H9 (cell line): ENCODE results near the gene TMEM181. TPM values are rescaled to one million over a fixed set of nuclear protein-coding genes. Genes with fewer than 3 reads are reported as not detected.

Experiments used
- DNase-seq: peaks from one replicate; pipeline ENCODE4 v3.0.0-alpha.2; 2017
- H2AFZ ChIP-seq: one replicate; pipeline ENCODE4 v1.6.1; 2013; ENCODE audit warnings: mild to moderate bottlenecking, low read length, control low read depth, moderate library complexity
- H2AK5ac ChIP-seq: 2 replicates; pipeline ENCODE4 v1.6.1; 2013; ENCODE audit warnings: low read length, control low read depth, mixed read lengths; ENCODE audit not compliant: insufficient read length
- H2BK120ac ChIP-seq: one replicate; pipeline ENCODE4 v1.6.1; 2013; ENCODE audit warnings: low read depth, mild to moderate bottlenecking, low read length, control low read depth, inconsistent platforms; ENCODE audit not compliant: poor library complexity, severe bottlenecking
- H2BK12ac ChIP-seq: 2 replicates; pipeline ENCODE4 v1.6.1; 2013; ENCODE audit warnings: low read length, control low read depth, mixed read lengths, low read depth; ENCODE audit not compliant: insufficient read length
- H2BK15ac ChIP-seq: 2 replicates; pipeline ENCODE4 v1.6.1; 2013; ENCODE audit warnings: low read depth, low read length, control low read depth
- H2BK20ac ChIP-seq: one replicate; pipeline ENCODE4 v1.6.1; 2013; ENCODE audit warnings: low read depth, mild to moderate bottlenecking, low read length, control low read depth, inconsistent platforms; ENCODE audit not compliant: poor library complexity, severe bottlenecking
- H2BK5ac ChIP-seq: 2 replicates; pipeline ENCODE4 v1.6.1; 2013; ENCODE audit warnings: low read length, control low read depth, mixed read lengths; ENCODE audit not compliant: insufficient read length
- H3K14ac ChIP-seq: 2 replicates; pipeline ENCODE4 v1.6.1; 2013; ENCODE audit warnings: low read length, control low read depth; ENCODE audit not compliant: insufficient read depth
- H3K18ac ChIP-seq: 2 replicates; pipeline ENCODE4 v1.6.1; 2013; ENCODE audit warnings: low read depth, mild to moderate bottlenecking, mixed read lengths, low read length, control low read depth; ENCODE audit not compliant: insufficient read length
- H3K23ac ChIP-seq: 2 replicates; pipeline ENCODE4 v1.6.1; 2013; ENCODE audit warnings: low read length, control low read depth, mixed read lengths, low read depth; ENCODE audit not compliant: insufficient read length
- H3K23me2 ChIP-seq: 2 replicates; pipeline ENCODE4 v1.6.1; 2013; ENCODE audit warnings: low read depth, mild to moderate bottlenecking, mixed read lengths, low read length, control low read depth; ENCODE audit not compliant: insufficient read length, poor library complexity, severe bottlenecking
- H3K27ac ChIP-seq: 2 replicates; pipeline ENCODE4 v1.5.1; 2013; ENCODE audit warnings: low read length, control low read depth, mixed read lengths, low read depth; ENCODE audit not compliant: insufficient read length
- H3K27me3 ChIP-seq: 2 replicates; pipeline ENCODE4 v1.6.1; 2013; ENCODE audit warnings: low read length, control low read depth, inconsistent platforms; ENCODE audit not compliant: insufficient read depth
- H3K4ac ChIP-seq: 2 replicates; pipeline ENCODE4 v1.6.1; 2013; ENCODE audit warnings: low read depth, mild to moderate bottlenecking, control low read depth, inconsistent platforms, low read length, moderate library complexity
- H3K4me1 ChIP-seq: 2 replicates; pipeline ENCODE4 v1.6.1; 2013; ENCODE audit warnings: low read length, control low read depth, inconsistent platforms; ENCODE audit not compliant: insufficient read depth
- H3K4me2 ChIP-seq: 2 replicates; pipeline ENCODE4 v1.6.1; 2013; ENCODE audit warnings: low read length, control low read depth, mixed read lengths; ENCODE audit not compliant: insufficient read length, insufficient read depth
- H3K56ac ChIP-seq: 2 replicates; pipeline ENCODE4 v1.6.1; 2013; ENCODE audit warnings: low read depth, mild to moderate bottlenecking, mixed read lengths, low read length, control low read depth; ENCODE audit not compliant: insufficient read length
- H3K79me1 ChIP-seq: 2 replicates; pipeline ENCODE4 v1.6.1; 2013; ENCODE audit warnings: low read depth, mild to moderate bottlenecking, moderate library complexity, low read length, control low read depth, inconsistent platforms; ENCODE audit not compliant: insufficient read depth, poor library complexity, severe bottlenecking
- H3K79me2 ChIP-seq: 2 replicates; pipeline ENCODE4 v1.6.1; 2013; ENCODE audit warnings: low read length, control low read depth, inconsistent platforms; ENCODE audit not compliant: insufficient read depth
- H3K9ac ChIP-seq: 2 replicates; pipeline ENCODE4 v1.6.1; 2013; ENCODE audit warnings: low read length, control low read depth, mixed read lengths; ENCODE audit not compliant: insufficient read length; ENCODE audit errors: extremely low read depth
- H3K9me3 ChIP-seq: one replicate; pipeline ENCODE4 v1.6.1; 2013; ENCODE audit warnings: low read depth, low read length, inconsistent platforms; ENCODE audit not compliant: control insufficient read depth
- H3T11ph ChIP-seq: one replicate; pipeline ENCODE4 v1.6.1; 2013; ENCODE audit warnings: mild to moderate bottlenecking, low read length, control low read depth, inconsistent platforms
- H4K20me1 ChIP-seq: one replicate; pipeline ENCODE4 v1.6.1; 2013; ENCODE audit not compliant: control insufficient read depth, insufficient read length, insufficient read depth
- H4K5ac ChIP-seq: 2 replicates; pipeline ENCODE4 v1.6.1; 2013; ENCODE audit warnings: low read depth, mild to moderate bottlenecking, mixed read lengths, low read length, control low read depth; ENCODE audit not compliant: insufficient read length
- H4K8ac ChIP-seq: replicated peaks from 2 replicates; pipeline ENCODE4 v1.6.1; 2013; ENCODE audit warnings: low read length, control low read depth, mixed read lengths, low read depth; ENCODE audit not compliant: insufficient read length
- H4K91ac ChIP-seq: 2 replicates; pipeline ENCODE4 v1.6.1; 2013; ENCODE audit warnings: low read depth, mild to moderate bottlenecking, moderate library complexity, mixed read lengths, low read length, control low read depth; ENCODE audit not compliant: insufficient read length
- H3K27ac Mint-ChIP-seq, 3 experiments: 2 replicates in 2 of 3; 3 replicates in 1 of 3; pipeline ENCODE4 v1.8.0; 2020 to 2021; ENCODE audit warnings: mixed read lengths in 3 of 3, mild to moderate bottlenecking in 1 of 3, moderate library complexity in 1 of 3
- H3K27me3 Mint-ChIP-seq: 2 replicates; pipeline ENCODE4 v1.8.0; 2021; ENCODE audit warnings: low read depth, mild to moderate bottlenecking, moderate library complexity, mixed read lengths
- H3K36me3 Mint-ChIP-seq, 3 experiments: 2 replicates in 2 of 3; 3 replicates in 1 of 3; pipeline ENCODE4 v1.8.0; 2020 to 2021; ENCODE audit warnings: low read depth in 3 of 3, mixed read lengths in 3 of 3; ENCODE audit not compliant: insufficient read depth in 1 of 3
- H3K4me1 Mint-ChIP-seq, 2 experiments: 2 replicates each; pipeline ENCODE4 v1.8.0; 2020; ENCODE audit warnings: mixed read lengths in 2 of 2
- H3K4me3 Mint-ChIP-seq, 2 experiments: 2 replicates in 1 of 2; 3 replicates in 1 of 2; pipeline ENCODE4 v1.8.0; 2020 to 2021; ENCODE audit warnings: mild to moderate bottlenecking in 2 of 2, mixed read lengths in 2 of 2, moderate library complexity in 1 of 2
- H3K9me3 Mint-ChIP-seq, 2 experiments: 2 replicates in 1 of 2; 3 replicates in 1 of 2; pipeline ENCODE4 v1.8.0; 2020; ENCODE audit warnings: mild to moderate bottlenecking in 2 of 2, mixed read lengths in 2 of 2, moderate library complexity in 1 of 2
- WGBS: extraction: QIAGEN DNeasy Blood & Tissue Kit; methylation state at CpG from one replicate; pipeline ENCODE4 v1.1.7; 2013; ENCODE audit warnings: missing lambda C conversion rate, low lambda C conversion rate, mixed read lengths; ENCODE audit not compliant: insufficient read length; ENCODE audit errors: extremely low coverage; 5-methylcytosine and 5-hydroxymethylcytosine counted together
- total RNA-seq: library from RNA; stranded (reverse); gene quantifications from 2 replicates; pipeline ENCODE4 v1.2.1, GENCODE V29; 2021
- TF ChIP-seq, protein P1 (sequence below): fragments of 200-600 bp; sonication (generic); conservative IDR thresholded peaks from 3 replicates; pipeline ENCODE4 v1.8.0; 2021; ENCODE audit warnings: antibody characterized with exemption, mild to moderate bottlenecking

The TMEM181 gene
- total RNA-seq, 1 experiment from 2014 or later, result 24.4 TPM

DNA sequence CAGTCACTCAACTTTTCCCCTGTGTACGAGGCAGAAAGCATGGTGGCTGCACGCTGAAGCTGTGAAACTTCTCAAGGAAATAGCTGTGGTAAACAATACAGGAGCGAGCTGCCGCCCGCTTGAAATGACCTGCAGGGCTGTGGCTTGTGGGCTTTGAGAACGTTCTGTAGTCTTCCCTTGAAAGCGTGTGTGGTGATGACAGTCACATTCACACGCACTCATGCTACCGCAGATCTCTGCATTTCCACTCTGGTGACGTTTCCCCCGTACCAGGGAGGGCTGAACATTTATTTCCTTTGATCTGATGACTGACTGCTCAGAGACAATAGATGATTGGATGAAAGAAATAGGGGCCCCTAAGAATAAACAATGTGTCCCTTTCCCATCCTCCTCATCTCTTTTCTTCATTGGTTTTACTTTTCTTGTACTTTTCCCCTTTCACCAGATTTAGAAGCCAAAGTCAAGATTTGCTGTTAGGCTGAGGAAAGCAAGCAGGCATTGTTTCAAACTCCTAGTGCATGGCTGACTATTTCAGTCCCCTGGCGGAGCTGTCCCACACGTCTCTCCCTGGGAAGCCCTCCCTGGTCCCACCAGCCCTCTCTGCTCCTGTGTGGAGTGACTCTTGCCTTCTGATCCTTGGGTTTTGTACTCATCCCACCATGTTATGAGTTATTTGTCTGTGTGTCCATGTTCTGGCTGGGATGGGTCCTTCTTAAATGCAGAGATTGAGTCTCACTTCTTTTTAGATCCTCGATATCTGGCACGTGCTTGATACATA lies 93.9 kb downstream of the TMEM181 start:
- H2AK5ac ChIP-seq, result no peak overlapping the region
- H2BK15ac ChIP-seq, result no peak overlapping the region
- no peak overlapping the region for H4K8ac ChIP-seq
- H3K4me3 Mint-ChIP-seq, result no peak overlapping the region
- no peak overlapping the region for H3K9ac ChIP-seq
- H3K14ac ChIP-seq, result no peak overlapping the region
- no peaks in the 10 kb centered on the region for H3K79me1 ChIP-seq
- H3K4me2 ChIP-seq, result no peak overlapping the region
- no peaks in the 10 kb centered on the region for H3K79me2 ChIP-seq
- H3K4me1 ChIP-seq, result no peaks in the 10 kb centered on the region
- DNase-seq, result no peak
- no peak overlapping the region for H2BK120ac ChIP-seq
- no peak overlapping the region for H2BK5ac ChIP-seq
- H2AFZ ChIP-seq, result no peak overlapping the region
- H3K9me3 ChIP-seq, result no peaks in the 10 kb centered on the region
- WGBS, result no CpG with 5 or more reads among the region's 15 CpGs
- no peak overlapping the region for H3T11ph ChIP-seq
- peaks cover 18 to 28% of the 10 kb centered on the region in 2 experiments for H3K4me1 Mint-ChIP-seq
- H3K4ac ChIP-seq, result no peak overlapping the region
- H3K27ac ChIP-seq, result no peak overlapping the region
- peaks cover 2% of the 10 kb centered on the region for H4K20me1 ChIP-seq
- TF ChIP-seq, protein P1, sequence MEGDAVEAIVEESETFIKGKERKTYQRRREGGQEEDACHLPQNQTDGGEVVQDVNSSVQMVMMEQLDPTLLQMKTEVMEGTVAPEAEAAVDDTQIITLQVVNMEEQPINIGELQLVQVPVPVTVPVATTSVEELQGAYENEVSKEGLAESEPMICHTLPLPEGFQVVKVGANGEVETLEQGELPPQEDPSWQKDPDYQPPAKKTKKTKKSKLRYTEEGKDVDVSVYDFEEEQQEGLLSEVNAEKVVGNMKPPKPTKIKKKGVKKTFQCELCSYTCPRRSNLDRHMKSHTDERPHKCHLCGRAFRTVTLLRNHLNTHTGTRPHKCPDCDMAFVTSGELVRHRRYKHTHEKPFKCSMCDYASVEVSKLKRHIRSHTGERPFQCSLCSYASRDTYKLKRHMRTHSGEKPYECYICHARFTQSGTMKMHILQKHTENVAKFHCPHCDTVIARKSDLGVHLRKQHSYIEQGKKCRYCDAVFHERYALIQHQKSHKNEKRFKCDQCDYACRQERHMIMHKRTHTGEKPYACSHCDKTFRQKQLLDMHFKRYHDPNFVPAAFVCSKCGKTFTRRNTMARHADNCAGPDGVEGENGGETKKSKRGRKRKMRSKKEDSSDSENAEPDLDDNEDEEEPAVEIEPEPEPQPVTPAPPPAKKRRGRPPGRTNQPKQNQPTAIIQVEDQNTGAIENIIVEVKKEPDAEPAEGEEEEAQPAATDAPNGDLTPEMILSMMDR, result no peak
- H2BK20ac ChIP-seq, result no peak overlapping the region
- H3K23me2 ChIP-seq, result no peaks in the 10 kb centered on the region
- H3K23ac ChIP-seq, result no peak overlapping the region
- H3K27me3 Mint-ChIP-seq, result peaks cover 5% of the 10 kb centered on the region
- H3K18ac ChIP-seq, result no peak overlapping the region
- no peak overlapping the region for H4K91ac ChIP-seq
- H3K56ac ChIP-seq, result no peak overlapping the region
- no peak overlapping the region for H4K5ac ChIP-seq
- no peak overlapping the region for H2BK12ac ChIP-seq
- H3K27ac Mint-ChIP-seq, result no peak overlapping the region
- no peaks in the 10 kb centered on the region for H3K9me3 Mint-ChIP-seq
- H3K36me3 Mint-ChIP-seq, result no peaks in the 10 kb centered on the region
- H3K27me3 ChIP-seq, result no peaks in the 10 kb centered on the region
